Measurements from ENCODE around the gene RFC2. TPM values are rescaled to one million over a fixed set of nuclear protein-coding genes. Genes with fewer than 3 reads are reported as not detected.
A peak's percentile ranks its signal among the peaks of the same experiment; 100 is the strongest.
"Not testable (repeated sequence)": the region's sequence is repeated elsewhere in the genome, so short reads cannot be mapped to it uniquely, and the experiment has no call there.

The RFC2 gene
- total RNA-seq, 4 donors from 2014 or later, result 11.4 to 16.8 (median 14.0) TPM

DNA sequence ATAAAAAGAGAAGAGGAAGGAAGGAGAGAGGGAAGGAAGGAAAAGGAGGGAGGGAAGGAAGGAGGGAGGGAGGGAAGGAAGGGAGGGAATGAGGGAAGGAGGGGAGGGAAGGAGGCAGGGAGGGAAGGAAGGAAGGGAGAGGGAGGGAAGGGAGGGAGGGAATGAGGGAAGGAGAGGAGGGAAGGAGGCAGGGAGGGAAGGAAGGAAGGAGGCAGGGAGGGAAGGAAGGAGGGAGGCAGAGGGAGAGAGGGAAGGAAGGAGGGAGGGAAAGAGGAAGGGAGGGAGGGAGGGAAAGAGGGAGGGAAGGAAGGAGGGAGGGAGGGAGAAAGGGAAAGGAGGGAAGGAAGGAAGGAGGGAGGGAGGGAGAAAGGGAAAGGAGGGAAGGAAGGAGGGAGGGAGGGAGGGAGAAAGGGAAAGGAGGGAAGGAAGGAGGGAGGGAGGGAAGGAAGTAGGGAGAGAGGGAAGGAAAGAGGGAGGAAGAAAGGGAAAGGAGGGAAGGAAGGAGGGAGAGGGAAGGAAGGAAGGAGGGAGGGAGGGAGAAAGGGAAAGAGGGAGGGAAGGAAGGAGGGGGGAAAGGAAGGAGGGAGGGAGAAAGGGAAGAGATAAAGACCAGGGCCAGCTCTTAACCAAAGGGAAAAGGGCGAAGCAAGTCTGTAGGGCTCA, 50.1 kb downstream of the RFC2 start:
- DNase-seq, result no peak
- Histone ChIP-seq H3K9me3 (no peaks in the 10 kb centered on the region), H3K27me3 (no peaks in the 10 kb centered on the region), H3K4me1 (no peaks in the 10 kb centered on the region), H3K36me3 (no peaks in the 10 kb centered on the region), H3K27ac (no peak overlapping the region), H3K4me3 (replicated peaks in 1 of 3) (no peak overlapping the region)
- TF ChIP-seq POLR2A (IDR thresholded peaks at IDR 0.05), result no peak
- TF ChIP-seq, protein P1, sequence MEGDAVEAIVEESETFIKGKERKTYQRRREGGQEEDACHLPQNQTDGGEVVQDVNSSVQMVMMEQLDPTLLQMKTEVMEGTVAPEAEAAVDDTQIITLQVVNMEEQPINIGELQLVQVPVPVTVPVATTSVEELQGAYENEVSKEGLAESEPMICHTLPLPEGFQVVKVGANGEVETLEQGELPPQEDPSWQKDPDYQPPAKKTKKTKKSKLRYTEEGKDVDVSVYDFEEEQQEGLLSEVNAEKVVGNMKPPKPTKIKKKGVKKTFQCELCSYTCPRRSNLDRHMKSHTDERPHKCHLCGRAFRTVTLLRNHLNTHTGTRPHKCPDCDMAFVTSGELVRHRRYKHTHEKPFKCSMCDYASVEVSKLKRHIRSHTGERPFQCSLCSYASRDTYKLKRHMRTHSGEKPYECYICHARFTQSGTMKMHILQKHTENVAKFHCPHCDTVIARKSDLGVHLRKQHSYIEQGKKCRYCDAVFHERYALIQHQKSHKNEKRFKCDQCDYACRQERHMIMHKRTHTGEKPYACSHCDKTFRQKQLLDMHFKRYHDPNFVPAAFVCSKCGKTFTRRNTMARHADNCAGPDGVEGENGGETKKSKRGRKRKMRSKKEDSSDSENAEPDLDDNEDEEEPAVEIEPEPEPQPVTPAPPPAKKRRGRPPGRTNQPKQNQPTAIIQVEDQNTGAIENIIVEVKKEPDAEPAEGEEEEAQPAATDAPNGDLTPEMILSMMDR (IDR thresholded peaks at IDR 0.05), result no peak
- intact Hi-C loops (cut with DNase I), result loop anchor here (10.0 kb wide), 1 partner anchor 339 kb away; the partner anchor contains the start of gene TMEM270
- WGBS, 2 donors, result 80 to 88% methylated on average over 1 of the region's 1 CpG

- peak in 1 of 2 donors; percentile 10 for DNase-seq
- no peak overlapping the region for H3K27ac ChIP-seq
- H3K9me3 ChIP-seq, result no peaks in the 10 kb centered on the region
- H3K4me3 ChIP-seq (replicated peaks in 1 of 3), result no peak overlapping the region
- H3K36me3 ChIP-seq, result no peaks in the 10 kb centered on the region
- H3K27me3 ChIP-seq, result no peaks in the 10 kb centered on the region
- 51 to 56% methylated on average over 12 of the region's 12 CpGs for WGBS, 2 donors
- H3K4me1 ChIP-seq, result no peaks in the 10 kb centered on the region
- TF ChIP-seq, protein P1 (IDR thresholded peaks at IDR 0.05), result peak in 2 of 6 experiments; percentile 26 to 27
- TF ChIP-seq POLR2A (IDR thresholded peaks at IDR 0.05), result no peak
- intact Hi-C loops (cut with DNase I), result loop anchor here (10.0 kb wide), 1 partner anchor 338 kb away; the partner anchor contains the start of gene TMEM270
These were observed 51.2 kb downstream of the RFC2 start for GRCh38 chr7:74202841-74203556.

- Histone ChIP-seq H3K4me3 (replicated peaks in 1 of 3) (no peak overlapping the region), H3K9me3 (no peaks in the 10 kb centered on the region), H3K4me1 (no peaks in the 10 kb centered on the region), H3K36me3 (peaks cover 14 to 19% of the 10 kb centered on the region in 2 donors), H3K27ac (no peak overlapping the region), H3K27me3 (no peaks in the 10 kb centered on the region)
- no peak for DNase-seq
- TF ChIP-seq, protein P1 (IDR thresholded peaks at IDR 0.05), result no peak
- no peak for TF ChIP-seq POLR2A (IDR thresholded peaks at IDR 0.05)
- whole genome bisulfite sequencing, 2 donors, result 82 to 84% methylated on average over 19 of the region's 19 CpGs
- intact Hi-C loops (cut with DNase I), result loop anchor here (10.0 kb wide), 1 partner anchor 335 kb away; the partner anchor contains the start of gene TMEM270
These were observed 54.4 kb downstream of the RFC2 start for GRCh38 chr7:74199551-74200355.

DNA sequence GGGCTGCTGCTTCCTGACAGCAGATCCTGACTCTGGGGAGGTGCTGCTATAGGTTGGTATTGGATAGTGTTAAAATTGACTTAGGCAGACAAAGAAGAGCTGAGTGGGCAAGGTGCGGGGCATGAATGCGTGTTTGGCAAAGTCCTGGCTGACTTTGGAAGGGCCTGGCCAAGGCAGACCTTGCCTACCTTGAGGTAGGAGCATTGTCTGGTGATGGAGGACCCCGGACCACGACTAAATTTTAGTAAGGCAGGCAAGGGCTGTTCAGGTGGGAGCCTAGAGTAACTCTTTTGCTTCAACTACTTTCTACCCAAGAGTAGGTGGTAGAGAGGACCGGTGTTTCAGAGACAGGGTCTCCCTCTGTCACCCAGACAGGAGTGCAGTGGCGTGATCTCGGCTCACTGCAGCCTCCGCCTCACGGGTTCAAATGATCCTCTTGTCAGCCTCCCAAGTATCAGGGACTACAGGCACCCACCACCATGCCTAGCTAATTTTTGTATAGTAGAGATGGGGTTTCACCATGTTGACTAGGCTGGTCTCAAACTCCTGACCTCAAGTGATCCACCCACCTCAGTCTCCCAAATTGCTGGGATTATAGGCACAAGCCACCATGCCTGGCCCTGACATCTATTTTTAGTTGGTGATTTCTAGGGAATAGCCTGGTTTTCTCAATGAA, 56.6 kb downstream of the RFC2 start:
- Histone ChIP-seq H3K4me1 (no peaks in the 10 kb centered on the region), H3K4me3 (replicated peaks in 1 of 3) (no peak overlapping the region), H3K9me3 (no peaks in the 10 kb centered on the region), H3K36me3 (peaks cover 36 to 39% of the 10 kb centered on the region in 2 donors), H3K27me3 (no peaks in the 10 kb centered on the region), H3K27ac (no peak overlapping the region)
- 91 to 99% methylated on average over 6 to 9 of the region's 9 CpGs for WGBS, 2 donors
- no peak for DNase-seq
- intact Hi-C loops (cut with DNase I), result no loop called here
- TF ChIP-seq, protein P1 (IDR thresholded peaks at IDR 0.05), result no peak
- TF ChIP-seq POLR2A (IDR thresholded peaks at IDR 0.05), result no peak

GRCh38 chr7:74195968-74196654, 58.1 kb downstream of the RFC2 start:
- H3K27ac ChIP-seq; H3K9me3 ChIP-seq; DNase-seq; intact Hi-C loops (cut with DNase I); H3K4me3 ChIP-seq (replicated peaks in 1 of 3); H3K27me3 ChIP-seq; H3K4me1 ChIP-seq: not testable (repeated sequence)
- 95 to 100% methylated on average over 4 to 16 of the region's 19 CpGs for WGBS, 2 donors
- peaks cover 48 to 53% of the 10 kb centered on the region in 2 donors for H3K36me3 ChIP-seq

DNA sequence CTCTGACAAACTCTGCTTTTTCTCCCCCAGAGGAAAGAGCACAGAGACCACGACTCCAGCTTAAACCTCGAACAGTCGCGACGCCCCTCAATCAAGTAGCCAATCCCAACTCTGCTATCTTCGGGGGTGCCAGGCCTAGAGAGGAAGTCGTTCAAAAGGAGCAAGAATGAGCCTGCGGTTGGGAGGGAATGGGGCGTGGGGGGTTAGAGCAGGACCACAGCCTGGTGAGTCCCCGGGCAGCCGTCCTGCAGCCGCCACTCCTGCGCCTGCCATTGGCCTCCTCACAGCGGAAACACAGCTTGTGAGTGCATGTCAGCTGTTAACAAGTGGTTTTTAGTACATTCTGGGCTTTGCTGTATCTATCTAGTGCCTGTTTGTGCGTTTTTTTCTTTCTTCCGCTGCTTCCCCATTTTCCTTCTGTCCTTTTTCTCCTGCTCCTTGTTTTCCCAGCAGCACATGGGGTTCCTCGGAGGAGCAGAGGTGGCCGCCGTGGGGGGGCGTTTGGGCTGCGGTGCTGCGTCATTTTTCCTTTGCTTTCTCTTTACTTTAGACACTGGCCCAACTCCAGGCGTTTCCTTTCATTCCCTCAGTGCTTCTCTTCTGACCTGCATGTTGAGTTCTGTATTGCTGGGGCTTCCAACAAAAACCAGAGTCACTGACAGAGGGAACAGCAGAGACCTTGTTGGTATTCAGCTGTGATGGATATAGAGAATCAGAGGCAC, 58.9 kb downstream of the RFC2 start:
- peaks cover 56 to 62% of the 10 kb centered on the region in 2 donors for H3K36me3 ChIP-seq
- H3K27ac ChIP-seq; DNase-seq; H3K9me3 ChIP-seq; intact Hi-C loops (cut with DNase I); H3K27me3 ChIP-seq; H3K4me1 ChIP-seq; H3K4me3 ChIP-seq (replicated peaks in 1 of 3): not testable (repeated sequence)
- 85 to 87% methylated on average over 18 of the region's 23 CpGs for WGBS, 2 donors
